T-helper 1 cell (primary cell): ENCODE results near the gene INIP.

Experiments used
- DNase-seq, 5 donors: peaks; one replicate each; pipeline ENCODE4 v3.0.0-alpha.2; 2012 to 2020

Gene INIP

DNA sequence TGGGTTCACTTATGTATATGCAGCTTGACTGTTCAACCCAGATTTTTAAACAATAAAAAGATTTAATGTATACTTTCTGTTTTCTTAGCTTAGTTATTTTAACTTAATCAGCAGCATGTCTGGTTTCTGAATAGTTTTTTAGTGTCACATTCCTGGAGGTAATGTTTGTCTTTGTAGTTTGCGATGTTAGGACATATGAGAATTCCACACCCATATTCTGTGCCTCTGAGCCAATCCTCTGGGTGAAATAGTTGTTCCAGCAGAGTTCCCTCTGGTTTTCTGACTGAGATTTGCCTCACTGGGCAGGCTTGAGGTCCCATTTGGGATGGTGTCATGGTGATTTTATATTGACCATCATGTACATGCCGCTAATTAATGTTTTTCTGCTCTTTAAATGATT, 48.6 kb downstream of the INIP start:
- DNase-seq, result no peak

- DNase-seq, result no peak
Measured at GRCh38 chr9:112665347-112665746, 52.6 kb downstream of the INIP start.

DNA sequence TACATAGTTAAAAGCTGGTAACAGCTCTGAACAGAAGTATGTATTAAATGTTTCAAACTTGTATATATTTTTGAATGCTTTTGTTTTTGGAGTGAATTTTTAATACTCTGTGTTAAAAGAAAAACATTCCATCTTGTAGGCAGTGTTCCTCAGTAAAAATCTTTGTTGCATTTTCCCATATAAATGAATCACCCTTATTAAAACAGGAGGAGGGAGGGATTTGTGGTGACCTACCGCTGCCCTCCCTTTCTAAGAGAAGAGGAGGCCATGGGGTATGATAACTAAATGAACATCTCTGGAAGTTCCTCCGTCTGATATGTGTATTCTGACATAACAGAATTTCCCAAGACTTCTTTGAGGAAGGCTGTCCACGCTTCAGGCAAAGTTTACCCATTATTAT, 53.4 kb downstream of the INIP start:
- no peak for DNase-seq

GRCh38 chr9:112663681-112664080, 54.2 kb downstream of the INIP start:
- no peak for DNase-seq

DNA sequence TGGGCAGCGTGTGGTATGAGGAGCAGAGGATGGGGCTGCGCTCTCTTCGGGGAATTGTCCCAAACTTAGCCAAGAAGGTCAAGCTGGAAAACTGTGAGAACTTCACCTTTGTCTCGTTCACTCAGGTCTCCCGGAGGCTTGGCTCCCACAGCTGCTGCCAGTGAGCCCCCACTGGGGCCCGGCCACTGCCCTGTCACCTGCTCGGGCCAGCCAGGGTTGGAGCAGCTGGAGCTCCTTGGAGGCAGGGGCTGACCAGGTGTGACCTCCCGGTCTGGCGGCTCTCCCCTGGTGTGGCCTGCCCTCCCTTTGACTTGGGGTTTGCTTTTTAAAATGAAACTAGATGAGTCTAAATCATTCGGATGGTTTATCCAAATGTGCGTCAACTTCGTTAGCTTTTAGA, 58.0 kb downstream of the INIP start:
- DNase-seq, result no peak

GRCh38 chr9:112655668-112656067, 62.2 kb downstream of the INIP start:
- DNase-seq, result no peak

DNA sequence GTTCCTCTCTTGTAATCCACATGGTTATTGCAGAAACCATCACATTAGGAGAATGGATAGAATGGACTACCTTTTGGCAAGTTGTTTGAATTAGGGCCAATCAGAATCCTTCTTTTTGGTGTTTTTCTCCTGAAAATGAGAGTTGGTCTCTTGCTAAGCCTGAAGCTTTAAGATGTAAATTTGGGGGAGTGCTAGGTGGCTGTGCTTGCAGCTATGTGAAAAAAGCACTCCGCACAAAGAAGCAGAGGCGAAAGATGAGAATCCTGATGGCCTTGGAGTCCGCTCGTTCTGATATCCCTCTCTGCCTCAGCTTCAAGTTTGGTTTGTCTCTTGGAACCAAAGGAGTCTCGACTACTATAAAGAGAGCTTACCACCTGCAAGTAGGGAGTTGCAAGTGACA, 63.6 kb downstream of the INIP start:
- no peak for DNase-seq

- no peak for DNase-seq
Measured at GRCh38 chr9:112648624-112649023, 69.3 kb downstream of the INIP start.

GRCh38 chr9:112647596-112647995, 70.3 kb downstream of the INIP start:
- no peak for DNase-seq

DNA sequence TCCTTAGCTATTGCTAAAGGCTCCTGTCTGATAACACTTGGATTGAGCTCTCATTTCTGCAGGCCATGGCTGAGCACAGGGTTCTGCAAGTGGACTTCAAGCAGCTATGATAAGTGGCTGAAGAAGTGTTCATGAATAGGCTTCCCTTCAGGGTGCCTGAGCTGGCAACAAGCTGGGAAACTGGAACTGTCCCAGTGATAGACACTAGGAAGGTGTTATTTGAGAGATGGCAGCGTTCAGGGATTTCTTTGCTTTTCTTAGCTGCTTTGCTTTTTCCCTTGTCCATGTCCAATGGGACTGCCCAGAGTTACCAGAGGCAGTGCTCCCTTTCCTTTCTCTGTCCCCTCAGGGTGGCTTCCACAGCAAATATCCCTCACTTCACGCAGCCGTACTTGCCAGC, 75.8 kb downstream of the INIP start:
- DNase-seq, result no peak

- DNase-seq, result no peak
Measured at GRCh38 chr9:112640311-112640710, 77.6 kb downstream of the INIP start.
